Fibroblast of mammary gland (primary cell): ENCODE data around the gene WEE2.
A peak's percentile ranks its signal among the peaks of the same experiment; 100 is the strongest.

Experiments used
- DNase-seq: peaks from one replicate; pipeline ENCODE4 v3.0.0-alpha.2; 2010; ENCODE audit warnings: low read depth
- H3K4me3 ChIP-seq: 2 replicates; pipeline ENCODE4 v1.5.1; 2011; ENCODE audit warnings: low read depth, mild to moderate bottlenecking, low read length, moderate library complexity; ENCODE audit not compliant: control insufficient read depth
- TF ChIP-seq, protein P1 (sequence below): conservative IDR thresholded peaks from 2 replicates; pipeline ENCODE4 v1.5.1; 2011; ENCODE audit warnings: low read depth, low read length, inconsistent platforms; ENCODE audit not compliant: control insufficient read depth, insufficient read depth

WEE2 gene

DNA sequence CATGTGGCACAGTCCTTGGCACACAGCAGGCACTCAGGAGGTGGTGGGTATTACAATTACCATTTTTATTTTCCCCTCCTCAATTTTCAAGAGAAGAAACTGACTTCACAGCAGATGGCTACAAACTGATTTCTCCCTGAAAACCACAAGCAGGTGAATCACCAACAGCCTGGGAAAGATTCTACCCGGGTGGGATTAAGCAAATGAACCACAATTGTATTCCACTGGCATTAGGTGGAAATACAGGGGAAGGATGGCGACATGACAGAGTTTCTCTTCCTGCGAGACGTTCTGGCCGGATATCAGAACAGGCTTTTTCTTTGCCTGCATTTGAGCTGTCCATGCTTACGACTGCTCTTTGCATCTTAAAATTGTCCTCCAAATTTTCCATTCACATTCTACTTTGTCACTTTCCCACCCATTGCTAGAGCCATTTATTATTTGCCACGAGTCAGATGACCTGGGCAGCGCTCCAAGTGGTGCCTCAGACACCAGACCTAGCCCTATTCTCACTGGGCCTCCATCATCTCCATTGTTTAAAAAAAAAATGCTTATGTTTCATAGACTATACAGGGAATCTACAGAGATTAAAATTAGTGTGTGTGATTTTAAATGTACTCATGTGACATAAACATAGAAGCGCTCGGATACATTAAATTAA is 10.8 kb upstream of the WEE2 start:
- H3K4me3 ChIP-seq, result no peak overlapping the region
- peak; percentile 63 for DNase-seq
- TF ChIP-seq, protein P1, sequence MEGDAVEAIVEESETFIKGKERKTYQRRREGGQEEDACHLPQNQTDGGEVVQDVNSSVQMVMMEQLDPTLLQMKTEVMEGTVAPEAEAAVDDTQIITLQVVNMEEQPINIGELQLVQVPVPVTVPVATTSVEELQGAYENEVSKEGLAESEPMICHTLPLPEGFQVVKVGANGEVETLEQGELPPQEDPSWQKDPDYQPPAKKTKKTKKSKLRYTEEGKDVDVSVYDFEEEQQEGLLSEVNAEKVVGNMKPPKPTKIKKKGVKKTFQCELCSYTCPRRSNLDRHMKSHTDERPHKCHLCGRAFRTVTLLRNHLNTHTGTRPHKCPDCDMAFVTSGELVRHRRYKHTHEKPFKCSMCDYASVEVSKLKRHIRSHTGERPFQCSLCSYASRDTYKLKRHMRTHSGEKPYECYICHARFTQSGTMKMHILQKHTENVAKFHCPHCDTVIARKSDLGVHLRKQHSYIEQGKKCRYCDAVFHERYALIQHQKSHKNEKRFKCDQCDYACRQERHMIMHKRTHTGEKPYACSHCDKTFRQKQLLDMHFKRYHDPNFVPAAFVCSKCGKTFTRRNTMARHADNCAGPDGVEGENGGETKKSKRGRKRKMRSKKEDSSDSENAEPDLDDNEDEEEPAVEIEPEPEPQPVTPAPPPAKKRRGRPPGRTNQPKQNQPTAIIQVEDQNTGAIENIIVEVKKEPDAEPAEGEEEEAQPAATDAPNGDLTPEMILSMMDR, result no peak

DNA sequence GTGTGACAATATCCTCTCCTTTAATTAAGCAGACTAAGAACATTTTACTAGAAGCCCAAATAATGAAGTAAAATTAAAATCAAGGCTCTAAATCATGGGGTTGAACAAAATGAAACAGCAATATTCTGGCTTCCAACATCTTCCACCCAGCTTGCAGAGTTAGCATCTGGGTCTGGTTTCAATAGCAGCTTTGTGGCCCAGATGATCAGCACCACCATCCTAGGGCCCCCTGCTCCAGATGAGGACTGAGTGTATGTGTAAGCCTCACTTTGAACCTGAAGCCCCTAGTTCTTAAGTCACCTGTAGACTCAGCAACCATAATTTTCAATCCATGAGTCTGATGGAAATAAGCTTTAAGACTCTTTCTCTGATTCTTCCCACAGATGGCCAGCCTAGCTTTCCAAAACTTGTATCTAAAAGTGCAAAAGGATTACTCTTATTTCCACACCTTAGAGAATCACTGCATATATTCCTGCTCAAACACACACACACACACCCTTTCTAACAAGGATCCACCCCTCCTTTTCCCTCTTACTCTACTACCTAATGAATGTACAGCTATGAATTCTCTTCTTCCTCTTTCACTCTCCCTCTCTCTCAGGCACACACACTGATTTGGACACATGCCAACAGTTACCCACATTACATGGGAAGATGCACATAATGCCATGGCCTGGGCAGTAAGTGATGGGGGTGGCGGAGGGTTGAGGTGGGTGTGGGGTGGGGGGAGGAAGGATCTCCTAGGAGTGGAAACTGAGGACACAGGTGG is 9.7 kb upstream of the WEE2 start:
- no peak overlapping the region for H3K4me3 ChIP-seq
- DNase-seq, result no peak
- TF ChIP-seq, protein P1, result no peak

DNA sequence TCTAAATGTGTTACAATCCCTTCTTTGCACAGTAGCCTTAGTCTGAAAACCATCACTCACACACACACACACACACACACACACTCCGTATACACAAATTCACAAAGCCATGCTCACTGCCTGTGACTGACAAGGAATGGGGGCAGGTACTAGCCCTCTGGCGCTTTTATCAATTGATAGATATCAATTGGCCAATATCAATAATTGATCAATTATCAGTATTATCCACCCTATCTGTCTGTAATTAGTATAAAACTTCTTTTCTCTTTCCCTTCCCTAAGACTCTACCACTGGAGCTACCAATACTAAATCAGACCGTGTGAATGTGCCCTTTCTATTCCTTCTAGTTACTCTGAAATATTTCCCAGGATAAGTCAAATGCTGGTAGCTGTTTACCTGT is 8.3 kb upstream of the WEE2 start:
- TF ChIP-seq, protein P1, result no peak
- no peak overlapping the region for H3K4me3 ChIP-seq
- DNase-seq, result no peak

DNA sequence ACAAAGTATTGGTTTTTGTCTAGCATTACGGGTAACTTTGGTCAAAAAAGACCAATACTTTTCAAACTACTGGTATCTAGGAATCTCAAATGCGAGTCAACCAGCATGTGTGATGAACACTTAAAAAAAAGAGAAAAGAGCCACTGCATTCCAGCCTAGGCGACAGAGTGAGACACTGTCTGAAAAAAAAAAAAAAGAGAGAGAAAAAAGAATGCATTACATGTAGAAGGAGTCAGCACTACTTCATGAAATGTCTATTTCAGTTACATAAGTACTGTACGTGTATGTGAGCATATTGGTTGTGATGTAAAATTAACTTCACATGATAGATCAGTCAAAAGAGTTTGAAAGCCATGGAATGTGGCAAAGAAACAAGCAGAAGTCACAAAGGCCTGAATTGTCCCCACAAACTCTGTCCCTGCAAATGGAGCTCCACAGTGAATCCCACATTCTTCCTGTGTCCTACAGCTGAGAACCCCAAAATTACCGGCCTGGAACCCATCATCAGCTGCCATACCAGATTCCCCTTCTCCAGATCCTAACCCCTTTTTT is 7.8 kb upstream of the WEE2 start:
- H3K4me3 ChIP-seq, result no peak overlapping the region

DNA sequence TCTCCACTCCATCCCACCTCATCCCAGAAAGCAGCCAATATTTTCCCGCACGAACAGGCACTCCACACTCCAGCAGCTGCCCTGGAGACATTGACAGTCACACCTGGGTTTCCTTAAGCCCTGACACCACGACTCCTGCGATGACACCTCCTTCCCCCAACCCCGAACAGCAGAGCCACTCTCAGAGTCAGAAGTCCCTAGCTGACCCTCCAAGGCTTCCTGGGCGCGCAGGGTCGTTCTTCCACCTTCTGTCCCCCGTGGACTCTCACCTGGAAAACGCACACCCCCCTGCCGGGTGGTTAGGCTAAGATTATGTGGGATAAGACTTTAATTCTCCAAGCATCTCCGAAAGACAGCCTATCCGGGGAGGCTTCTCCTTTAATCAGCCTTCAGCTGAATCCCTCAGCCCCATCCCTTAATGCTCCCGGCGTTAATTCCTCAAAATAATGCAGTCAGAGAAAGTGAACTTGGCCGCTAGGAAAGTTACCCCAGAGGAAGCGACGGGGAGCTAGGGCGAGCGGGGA is 7.2 kb upstream of the WEE2 start:
- no peak for DNase-seq
- peak overlapping the region; percentile 33 for H3K4me3 ChIP-seq
- TF ChIP-seq, protein P1, result no peak

More for the DNA sequence above, 7.8 kb upstream of the WEE2 start:
- TF ChIP-seq, protein P1, result no peak
- no peak for DNase-seq

DNA sequence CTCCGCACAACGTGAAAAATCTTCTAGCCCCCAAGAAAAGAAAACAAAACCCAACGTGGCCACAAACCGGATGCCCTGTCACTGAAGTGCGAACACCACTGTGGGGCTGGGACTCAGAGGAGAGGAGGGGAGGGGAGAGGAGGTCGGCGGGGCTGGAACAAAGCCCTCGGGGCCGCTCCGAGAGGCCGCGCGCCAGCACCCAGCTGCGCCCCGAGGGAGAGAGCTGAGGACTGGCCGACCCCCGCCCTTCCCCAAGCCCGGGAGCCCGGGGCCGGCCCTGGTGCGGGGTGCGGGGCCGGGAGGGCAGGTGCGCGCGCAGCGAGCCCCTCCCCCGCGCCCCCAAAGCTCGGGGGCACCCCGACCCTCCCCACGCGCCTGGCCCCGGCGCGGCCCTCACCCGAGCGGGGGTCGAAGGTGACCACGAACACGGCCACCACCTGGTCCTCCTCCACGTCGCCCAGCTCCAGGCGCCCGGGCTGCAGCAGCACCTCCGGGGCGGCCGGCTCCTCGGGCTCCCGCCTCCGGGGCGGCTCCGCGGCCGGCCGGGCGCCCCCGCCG is 6.6 kb upstream of the WEE2 start:
- no peak for DNase-seq
- peak overlapping the region; percentile 58 for H3K4me3 ChIP-seq
- TF ChIP-seq, protein P1, result no peak
